H1 (cell line): Measurements from ENCODE around the gene CCPG1. TPM values are rescaled to one million over a fixed set of nuclear protein-coding genes. Genes with fewer than 3 reads are reported as not detected.
"Not testable (repeated sequence)": the region's sequence is repeated elsewhere in the genome, so short reads cannot be mapped to it uniquely, and the experiment has no call there.

Experiments
- CTCF ChIA-PET: fragments of 300-600 bp; sonication (Branson Sonifier 250); formaldehyde crosslinking; loops from one replicate; lab custom pipeline; 2021; ENCODE audit not compliant: partially characterized antibody; lab: Charles Lee
- POLR2A ChIA-PET: fragments of 300-600 bp; sonication (Branson Sonifier 250); formaldehyde crosslinking; loops from one replicate; lab custom pipeline; 2021; ENCODE audit warnings: inconsistent platforms; ENCODE audit not compliant: partially characterized antibody; lab: Charles Lee
- DNase-seq, 2 experiments: peaks; one replicate each; pipeline versions ENCODE4 v3.0.0 to v3.0.0-alpha.2; 2010 to 2022; ENCODE audit warnings: low spot score in 2 of 2, low read depth in 1 of 2, mixed read lengths in 1 of 2
- FAIRE-seq: peaks from 2 replicates; lab custom pipeline; 2011; peaks lifted over from hg19 to GRCh38; lab: Jason Lieb, UNC
- H2AFZ ChIP-seq: 2 replicates; pipeline ENCODE4 v1.8.1; 2012; ENCODE audit warnings: low read length, inconsistent platforms
- H2AK5ac ChIP-seq: 2 replicates; pipeline ENCODE4 v1.6.1; 2013; ENCODE audit warnings: low read depth, low read length
- H2BK120ac ChIP-seq: replicated peaks from 2 replicates; pipeline ENCODE3; 2013; ENCODE audit warnings: low read depth, low read length, inconsistent platforms
- H2BK12ac ChIP-seq: 2 replicates; pipeline ENCODE4 v1.6.1; 2013; ENCODE audit warnings: low read depth, low read length
- H2BK15ac ChIP-seq: 2 replicates; pipeline ENCODE4 v1.6.1; 2013; ENCODE audit warnings: low read length
- H2BK20ac ChIP-seq: 2 replicates; pipeline ENCODE4 v1.6.1; 2013; ENCODE audit warnings: low read length
- H2BK5ac ChIP-seq: 2 replicates; pipeline ENCODE4 v1.6.1; 2013; ENCODE audit warnings: low read depth, low read length
- H3K14ac ChIP-seq: 2 replicates; pipeline ENCODE4 v1.6.1; 2013; ENCODE audit warnings: inconsistent platforms; ENCODE audit not compliant: insufficient read length
- H3K18ac ChIP-seq: 2 replicates; pipeline ENCODE4 v1.6.1; 2013; ENCODE audit warnings: low read length; ENCODE audit errors: extremely low read depth
- H3K23ac ChIP-seq: 2 replicates; pipeline ENCODE4 v1.6.1; 2013; ENCODE audit warnings: inconsistent platforms; ENCODE audit not compliant: insufficient read length
- H3K23me2 ChIP-seq: 2 replicates; pipeline ENCODE4 v1.6.1; 2013; ENCODE audit warnings: low read depth, low read length
- H3K27ac ChIP-seq: 2 replicates; pipeline ENCODE4 v1.6.1; 2011; ENCODE audit warnings: low read depth, low read length, inconsistent platforms
- H3K27me3 ChIP-seq, 4 experiments: replicated peaks in 1 of 4; 1 replicate in 1 of 4; 2 replicates in 3 of 4; pipeline versions ENCODE4 v1.6.1 to v1.8.1; 2011 to 2013; ENCODE audit warnings: low read length in 3 of 4, mild to moderate bottlenecking in 3 of 4, inconsistent platforms in 2 of 4, mixed read lengths in 2 of 4, moderate library complexity in 1 of 4; ENCODE audit not compliant: control insufficient read depth in 3 of 4, insufficient read depth in 3 of 4; ENCODE audit errors: extremely low read depth in 1 of 4
- H3K36me3 ChIP-seq, 4 experiments: 2 replicates each; pipeline versions ENCODE4 v1.6.1 to v1.8.1; 2011 to 2013; ENCODE audit warnings: mild to moderate bottlenecking in 4 of 4, low read length in 3 of 4, moderate library complexity in 2 of 4, control low read depth in 1 of 4, inconsistent platforms in 1 of 4; ENCODE audit not compliant: insufficient read depth in 4 of 4, control insufficient read depth in 2 of 4
- H3K4ac ChIP-seq: replicated peaks from 2 replicates; pipeline ENCODE3; 2013; ENCODE audit warnings: low read length, low read depth, mixed read lengths, inconsistent platforms; ENCODE audit not compliant: insufficient read length
- H3K4me1 ChIP-seq, 4 experiments: replicated peaks in 1 of 4; 1 replicate in 1 of 4; 2 replicates in 3 of 4; pipeline versions ENCODE4 v1.6.1 to v1.8.1; 2011 to 2013; ENCODE audit warnings: low read length in 3 of 4, inconsistent platforms in 2 of 4, mixed read lengths in 1 of 4; ENCODE audit not compliant: insufficient read depth in 4 of 4, control insufficient read depth in 3 of 4
- H3K4me2 ChIP-seq, 2 experiments: 2 replicates each; pipeline versions ENCODE4 v1.6.1 to v1.8.1; 2011 to 2013; ENCODE audit warnings: low read depth in 2 of 2, low read length in 2 of 2, control low read depth in 1 of 2, inconsistent platforms in 1 of 2, mild to moderate bottlenecking in 1 of 2; ENCODE audit not compliant: insufficient read depth in 1 of 2
- H3K4me3 ChIP-seq, 4 experiments: fragments of 200-600, 300-600 bp in 1 of 4; sonication (generic), shearing (Covaris generic), sonication (Bioruptor Twin) in 1 of 4; 2 replicates each; pipeline versions ENCODE4 v1.5.1 to v1.8.1; 2011 to 2016; ENCODE audit warnings: low read length in 4 of 4, low read depth in 3 of 4, control low read depth in 2 of 4, inconsistent platforms in 2 of 4, mild to moderate bottlenecking in 2 of 4, mixed read lengths in 1 of 4, moderate library complexity in 1 of 4; ENCODE audit not compliant: insufficient read depth in 2 of 4; ENCODE audit errors: extremely low read depth in 1 of 4
- H3K56ac ChIP-seq: replicated peaks from 2 replicates; pipeline ENCODE3; 2013; ENCODE audit warnings: low read depth, mild to moderate bottlenecking, mixed read lengths, low read length, inconsistent platforms; ENCODE audit not compliant: insufficient read length
- H3K79me1 ChIP-seq: 2 replicates; pipeline ENCODE4 v1.6.1; 2013; ENCODE audit warnings: low read depth, low read length, control low read depth
- H3K79me2 ChIP-seq, 2 experiments: 2 replicates each; pipeline versions ENCODE4 v1.6.1 to v1.8.1; 2012 to 2013; ENCODE audit warnings: low read length in 2 of 2, mild to moderate bottlenecking in 2 of 2, inconsistent platforms in 1 of 2; ENCODE audit not compliant: insufficient read depth in 2 of 2, control insufficient read depth in 1 of 2
- H3K9ac ChIP-seq, 4 experiments: replicated peaks in 1 of 4; 1 replicate in 1 of 4; 2 replicates in 3 of 4; pipeline versions ENCODE4 v1.6.1 to v1.8.1; 2011 to 2013; ENCODE audit warnings: low read depth in 3 of 4, low read length in 3 of 4, control low read depth in 2 of 4, mild to moderate bottlenecking in 2 of 4, moderate library complexity in 2 of 4, inconsistent platforms in 1 of 4; ENCODE audit errors: extremely low read depth in 1 of 4
- H3K9me3 ChIP-seq, 2 experiments: 2 replicates each; pipeline versions ENCODE4 v1.6.1 to v1.8.1; 2012 to 2013; ENCODE audit warnings: mild to moderate bottlenecking in 2 of 2, moderate library complexity in 2 of 2, control low read depth in 1 of 2, inconsistent platforms in 1 of 2, low read depth in 1 of 2, low read length in 1 of 2, mixed read lengths in 1 of 2; ENCODE audit not compliant: insufficient read depth in 2 of 2
- H4K20me1 ChIP-seq, 2 experiments: replicated peaks in 1 of 2; 2 replicates each; pipeline versions ENCODE3 to v1.8.1; 2011 to 2013; ENCODE audit warnings: inconsistent platforms in 2 of 2, low read length in 2 of 2, mild to moderate bottlenecking in 1 of 2; ENCODE audit not compliant: insufficient read depth in 2 of 2, control insufficient read depth in 1 of 2
- H4K5ac ChIP-seq: 2 replicates; pipeline ENCODE4 v1.6.1; 2013; ENCODE audit warnings: low read length, low read depth, mixed read lengths, inconsistent platforms; ENCODE audit not compliant: insufficient read length
- H4K8ac ChIP-seq: 2 replicates; pipeline ENCODE4 v1.8.0; 2013; ENCODE audit warnings: mild to moderate bottlenecking, moderate library complexity, low read length, inconsistent platforms; ENCODE audit not compliant: insufficient read depth; ENCODE audit errors: extremely low read depth
- H4K91ac ChIP-seq: replicated peaks from 2 replicates; pipeline ENCODE3; 2013; ENCODE audit warnings: low read length, mixed read lengths, inconsistent platforms; ENCODE audit not compliant: insufficient read length
- WGBS, 2 experiments: shearing (Covaris generic) in 1 of 2; methylation state at CpG; one replicate each; pipeline versions ENCODE4 v1.1.6 to v1.1.7; 2013 to 2015; ENCODE audit warnings: low lambda C conversion rate in 2 of 2, mixed read lengths in 2 of 2, inconsistent platforms in 1 of 2, low coverage in 1 of 2, missing lambda C conversion rate in 1 of 2; ENCODE audit not compliant: insufficient replicate concordance in 2 of 2, insufficient coverage in 1 of 2, insufficient read length in 1 of 2; ENCODE audit errors: extremely low coverage in 1 of 2, missing lambda C conversion rate in 1 of 2; 5-methylcytosine and 5-hydroxymethylcytosine counted together
- polyA plus RNA-seq, 7 experiments: library from polyadenylated mRNA; depleted of rRNA in 3 of 7; stranded (reverse) in 5 of 7; unstranded in 2 of 7; fragments of >200 nt in 5 of 7; fragments of 200-250 nt in 2 of 7; gene quantifications; 1 replicate in 5 of 7; 2 replicates in 1 of 7; 4 replicates in 1 of 7; pipeline versions ENCODE4 v1.2.1 to v1.2.3, GENCODE V29; 2011 to 2013; ENCODE audit warnings: missing spikeins in 2 of 7, mixed read lengths in 2 of 7
- total RNA-seq: library from RNA; stranded (reverse); fragmentation: NEBNext Ultra II Directional; extraction: Animal tissue kit (Norgen Biotek cat#: 25700); gene quantifications from 2 replicates; pipeline ENCODE4 v1.2.1, GENCODE V29; 2021

Gene CCPG1
- total and polyA plus RNA-seq, 2 of the 8 experiments (the other 6 are each of a cell fraction or from before 2014, with no cell fraction given), result 2.3 to 13.2 TPM

- 97% methylated on average over 7 of the region's 19 CpGs; no CpG with 5 or more reads in 1 of the 2 experiments for WGBS, 2 experiments
- H3K56ac ChIP-seq, H4K91ac ChIP-seq, H3K14ac ChIP-seq, H3K27me3 ChIP-seq, H3K79me1 ChIP-seq, H3K4me3 ChIP-seq, H2BK12ac ChIP-seq, H3K36me3 ChIP-seq, CTCF ChIA-PET, DNase-seq, H2AK5ac ChIP-seq, H4K8ac ChIP-seq, FAIRE-seq, H4K20me1 ChIP-seq, H3K23ac ChIP-seq, H3K4me2 ChIP-seq, H2AFZ ChIP-seq, H2BK20ac ChIP-seq, H3K9ac ChIP-seq, H2BK15ac ChIP-seq, POLR2A ChIA-PET, H3K4ac ChIP-seq, H3K18ac ChIP-seq, H3K23me2 ChIP-seq, H3K4me1 ChIP-seq, H3K79me2 ChIP-seq, H2BK5ac ChIP-seq, H3K27ac ChIP-seq, H2BK120ac ChIP-seq, H4K5ac ChIP-seq: not testable (repeated sequence)
- peaks cover 6 to 32% of the 10 kb centered on the region in 2 experiments; a peak in 2 of 4 replicates for H3K9me3 ChIP-seq
These were observed 38.9 kb upstream of the CCPG1 start for GRCh38 chr15:55447030-55447394.
